Cardiac muscle cell (in vitro differentiated cells and primary cell): ENCODE measurements around the gene LDLR. TPM values are rescaled to one million over a fixed set of nuclear protein-coding genes. Genes with fewer than 3 reads are reported as not detected.
"Not testable (repeated sequence)": the region's sequence is repeated elsewhere in the genome, so short reads cannot be mapped to it uniquely, and the experiment has no call there.

Experiments used
- DNase-seq, 2 donors: peaks; one replicate each; pipeline versions ENCODE4 v3.0.0 to v3.0.0-alpha.2; 2010 to 2017; ENCODE audit warnings: low read depth in 1 of 2, low spot score in 1 of 2
- H3K27ac ChIP-seq: fragments of 200-600 bp; sonication (generic); 2 replicates; pipeline ENCODE4 v1.5.1; 2016
- H3K27me3 ChIP-seq: fragments of 200-600 bp; sonication (generic); 2 replicates; pipeline ENCODE4 v1.6.0; 2016; ENCODE audit warnings: control low read depth
- H3K36me3 ChIP-seq: fragments of 200-600 bp; sonication (generic); 2 replicates; pipeline ENCODE4 v1.5.1; 2016; ENCODE audit warnings: control low read depth
- H3K4me1 ChIP-seq: fragments of 200-600 bp; sonication (generic); 2 replicates; pipeline ENCODE4 v1.8.1; 2017; ENCODE audit warnings: low read depth, mild to moderate bottlenecking, mixed run types
- H3K4me3 ChIP-seq: fragments of 200-600 bp; sonication (generic); 2 replicates; pipeline ENCODE4 v1.5.1; 2016; ENCODE audit warnings: mild to moderate bottlenecking
- H3K9me3 ChIP-seq: fragments of 200-600 bp; sonication (generic); 2 replicates; pipeline ENCODE4 v1.5.1; 2017; ENCODE audit warnings: low read depth, mild to moderate bottlenecking, control low read depth
- CTCF ChIP-seq: IDR thresholded peaks from 2 replicates; pipeline ENCODE4 v1.5.1; 2012; ENCODE audit warnings: low read depth, mild to moderate bottlenecking, low read length
- polyA plus RNA-seq: library from polyadenylated mRNA; unstranded; fragments of >200 nt; fragmentation: Nextera tagmentation; extraction: Ambion mirVana; gene quantifications from 2 replicates; pipeline ENCODE4 v1.2.1, GENCODE V29; 2016
- total RNA-seq: library from RNA; depleted of rRNA; stranded (reverse); fragments of >200 nt; gene quantifications from 2 replicates; pipeline ENCODE4 v1.2.3, GENCODE V29; 2016

LDLR gene
- total and polyA plus RNA-seq, 2 experiments from 2014 or later = 98.6 to 107 TPM

DNA sequence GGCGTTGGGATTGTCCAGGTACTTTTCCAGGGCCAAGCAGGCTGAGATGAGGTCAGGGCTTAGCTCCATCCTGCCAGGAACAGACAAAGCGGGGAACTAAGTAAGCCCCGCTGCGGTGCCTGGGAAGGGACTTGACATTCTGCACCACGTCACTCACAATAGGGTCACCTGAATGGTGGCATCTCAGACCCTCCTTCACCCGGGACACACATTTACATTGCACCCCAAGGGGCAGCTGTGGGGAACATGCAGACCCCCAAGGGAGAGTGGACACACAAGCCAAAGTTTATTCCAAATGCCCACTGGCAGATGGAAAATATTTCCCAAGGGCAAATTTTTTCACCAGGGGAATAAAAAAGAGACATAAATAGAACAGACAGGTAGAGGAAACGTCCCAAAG, 86.7 kb downstream of the LDLR start:
- Histone ChIP-seq H3K27ac (no peak overlapping the region), H3K36me3 (peaks cover 13% of the 10 kb centered on the region)
- TF ChIP-seq CTCF = no peak

DNA sequence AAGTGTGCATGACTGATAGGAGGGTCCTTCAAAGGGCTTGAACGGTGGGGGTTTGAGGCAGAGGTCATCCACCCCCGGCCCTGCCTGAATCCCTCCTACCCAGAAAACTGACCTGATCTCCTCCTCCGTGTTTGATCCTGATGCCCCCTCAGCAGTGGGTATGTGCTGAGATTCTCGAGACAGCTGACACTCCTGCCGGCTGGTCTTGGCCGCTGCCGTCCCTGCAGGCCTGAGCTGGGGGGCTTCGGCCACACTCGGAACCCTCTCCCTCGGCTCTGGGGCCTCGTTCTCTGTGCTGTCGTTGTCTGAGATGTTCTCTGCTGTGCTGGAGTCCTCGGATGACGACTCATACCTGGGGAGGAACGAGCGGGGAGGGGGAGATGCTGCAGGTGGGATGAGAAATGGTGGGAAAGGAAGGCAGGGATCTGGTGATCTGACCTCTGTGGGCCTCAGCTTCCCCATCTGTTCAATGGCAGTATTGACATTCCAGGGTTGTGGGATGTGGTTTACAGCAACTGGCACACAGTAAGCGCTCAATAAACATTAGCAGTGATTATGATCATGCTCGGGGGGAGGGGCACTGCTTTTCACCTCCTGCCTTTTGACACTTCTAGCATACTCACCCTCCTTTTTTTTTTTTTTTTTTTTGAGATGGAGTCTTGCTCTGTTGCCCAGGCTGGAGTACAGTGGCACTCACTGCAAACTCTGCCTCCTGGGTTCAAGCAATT, 87.4 kb downstream of the LDLR start:
- Histone ChIP-seq H3K4me3 (no peak overlapping the region), H3K27me3 (no peaks in the 10 kb centered on the region), H3K4me1 (no peaks in the 10 kb centered on the region), H3K36me3 (peaks cover 13% of the 10 kb centered on the region), H3K9me3 (no peaks in the 10 kb centered on the region), H3K27ac (no peak overlapping the region)
- no peak for DNase-seq
- TF ChIP-seq CTCF = no peak

More for the DNA sequence above, 86.7 kb downstream of the LDLR start:
- DNase-seq = no peak
- H3K9me3 ChIP-seq = no peaks in the 10 kb centered on the region
- no peak overlapping the region for H3K4me3 ChIP-seq
- H3K27me3 ChIP-seq = no peaks in the 10 kb centered on the region
- H3K4me1 ChIP-seq = no peaks in the 10 kb centered on the region

GRCh38 chr19:11177592-11177991, 88.3 kb downstream of the LDLR start:
- H3K27me3 ChIP-seq = no peaks in the 10 kb centered on the region
- peaks cover 7% of the 10 kb centered on the region for H3K36me3 ChIP-seq
- H3K27ac ChIP-seq = no peak overlapping the region
- no peak for TF ChIP-seq CTCF
- DNase-seq = no peak
- no peak overlapping the region for H3K4me3 ChIP-seq
- no peaks in the 10 kb centered on the region for H3K9me3 ChIP-seq
- H3K4me1 ChIP-seq = no peaks in the 10 kb centered on the region

DNA sequence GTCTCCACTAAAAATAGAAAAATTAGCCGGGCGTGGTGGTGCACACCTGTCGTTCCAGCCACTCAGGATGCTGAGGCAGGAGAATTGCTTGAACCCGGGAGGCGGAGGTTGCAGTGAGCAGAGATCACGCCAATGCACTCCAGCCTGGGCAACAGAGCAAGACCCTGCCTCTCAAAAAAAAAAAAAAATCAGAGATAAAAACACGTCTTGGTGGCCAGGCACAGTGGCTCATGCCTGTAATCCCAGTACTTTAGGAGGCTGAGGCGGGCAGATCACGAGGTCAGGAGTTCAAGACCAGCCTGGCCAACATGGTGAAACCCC, 89.8 kb downstream of the LDLR start:
- H3K4me3 ChIP-seq, H3K36me3 ChIP-seq, H3K27me3 ChIP-seq, H3K27ac ChIP-seq, H3K9me3 ChIP-seq, H3K4me1 ChIP-seq, DNase-seq: not testable (repeated sequence)

DNA sequence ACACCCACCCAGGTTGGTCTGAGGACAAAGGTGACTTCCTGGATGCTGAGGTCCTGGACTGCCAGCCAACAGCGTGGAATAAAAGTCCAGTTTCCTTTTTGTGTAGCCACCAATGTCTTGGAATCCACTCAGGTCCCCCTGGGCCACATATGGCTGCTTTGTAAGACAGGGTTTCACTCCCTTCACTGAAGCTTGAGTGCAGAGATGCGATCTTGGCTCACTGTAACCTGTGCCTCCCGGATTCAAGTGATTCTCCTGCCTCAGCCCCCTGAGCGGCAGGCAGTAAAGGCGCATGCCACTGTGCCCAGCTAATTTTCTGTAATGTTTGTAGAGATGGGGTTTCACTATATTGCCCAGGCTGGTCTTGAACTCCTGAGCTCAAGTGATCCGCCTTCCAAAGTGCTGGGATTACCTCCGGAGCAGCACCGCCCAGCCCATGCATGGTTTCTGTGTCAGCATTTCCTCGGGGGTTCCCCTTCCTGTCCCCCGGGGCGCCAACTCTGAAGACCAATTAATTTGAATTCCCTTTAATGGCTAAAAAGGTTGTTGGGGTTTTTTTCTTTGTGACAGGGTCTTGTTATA, 90.5 kb downstream of the LDLR start:
- peaks cover 2% of the 10 kb centered on the region for H3K36me3 ChIP-seq
- no peaks in the 10 kb centered on the region for H3K9me3 ChIP-seq
- no peak for TF ChIP-seq CTCF

GRCh38 chr19:11180346-11180745, 91.1 kb downstream of the LDLR start:
- H3K36me3 ChIP-seq = peaks cover 2% of the 10 kb centered on the region

More for the DNA sequence above, 90.5 kb downstream of the LDLR start:
- H3K27ac ChIP-seq = no peak overlapping the region
- no peaks in the 10 kb centered on the region for H3K4me1 ChIP-seq
- H3K27me3 ChIP-seq = no peaks in the 10 kb centered on the region
- no peak overlapping the region for H3K4me3 ChIP-seq
- DNase-seq = no peak

GRCh38 chr19:11180975-11181374, 91.7 kb downstream of the LDLR start:
- not testable (repeated sequence) for H3K27me3 ChIP-seq, H3K36me3 ChIP-seq, DNase-seq, H3K4me1 ChIP-seq, H3K27ac ChIP-seq, H3K4me3 ChIP-seq, H3K9me3 ChIP-seq

More at GRCh38 chr19:11180346-11180745, 91.1 kb downstream of the LDLR start:
- H3K27me3 ChIP-seq = no peaks in the 10 kb centered on the region
- no peak overlapping the region for H3K4me3 ChIP-seq
- no peak for DNase-seq
- TF ChIP-seq CTCF = no peak
- no peak overlapping the region for H3K27ac ChIP-seq
- no peaks in the 10 kb centered on the region for H3K4me1 ChIP-seq
- H3K9me3 ChIP-seq = no peaks in the 10 kb centered on the region
